Adipocyte (in vitro differentiated cells): Measurements from ENCODE around the gene RFXAP.

Experiments
- DNase-seq: peaks from one replicate; pipeline ENCODE4 v3.0.0-alpha.2; 2015; ENCODE audit warnings: low read depth
- H3K27me3 ChIP-seq: replicated peaks from 2 replicates; pipeline ENCODE4 v1.7.0; 2013; ENCODE audit warnings: mild to moderate bottlenecking, low read length, moderate library complexity; ENCODE audit not compliant: control insufficient read depth, insufficient read depth
- H3K36me3 ChIP-seq: 2 replicates; pipeline ENCODE4 v1.7.0; 2013; ENCODE audit warnings: low read length, mild to moderate bottlenecking, moderate library complexity; ENCODE audit not compliant: control insufficient read depth, insufficient read depth, severe bottlenecking
- H3K4me1 ChIP-seq: 2 replicates; pipeline ENCODE4 v1.7.0; 2013; ENCODE audit warnings: mild to moderate bottlenecking, low read length, moderate library complexity; ENCODE audit not compliant: control insufficient read depth, insufficient read depth
- H3K4me3 ChIP-seq: 2 replicates; pipeline ENCODE4 v1.7.0; 2013; ENCODE audit warnings: mild to moderate bottlenecking, low read length, moderate library complexity
- H3K9ac ChIP-seq: 2 replicates; pipeline ENCODE4 v1.7.0; 2013; ENCODE audit warnings: mild to moderate bottlenecking, low read length, moderate library complexity
- H3K9me3 ChIP-seq: 2 replicates; pipeline ENCODE4 v1.7.0; 2013; ENCODE audit warnings: mild to moderate bottlenecking, low read length, moderate library complexity; ENCODE audit not compliant: control insufficient read depth

RFXAP gene

GRCh38 chr13:36817996-36818803 lies 822 bp upstream of the RFXAP start:
- Histone ChIP-seq H3K27me3 (no peaks in the 10 kb centered on the region), H3K9ac (peak overlapping the region; percentile 83)
- DNase-seq: no peak

GRCh38 chr13:36819739-36820090 lies 693 bp downstream of the RFXAP start:
- Histone ChIP-seq H3K4me1 (peaks cover 14% of the 10 kb centered on the region), H3K9ac (peak overlapping the region; percentile 83), H3K9me3 (no peaks in the 10 kb centered on the region), H3K4me3 (peak overlapping the region; percentile 89), H3K27me3 (no peaks in the 10 kb centered on the region), H3K36me3 (peaks cover under 1% of the 10 kb centered on the region)
- DNase-seq: peak; percentile 55

More at GRCh38 chr13:36817996-36818803, 822 bp upstream of the RFXAP start:
- H3K36me3 ChIP-seq: no peaks in the 10 kb centered on the region
- H3K4me3 ChIP-seq: peak overlapping the region; percentile 89
- H3K9me3 ChIP-seq: no peaks in the 10 kb centered on the region
- H3K4me1 ChIP-seq: peaks cover 14% of the 10 kb centered on the region

DNA sequence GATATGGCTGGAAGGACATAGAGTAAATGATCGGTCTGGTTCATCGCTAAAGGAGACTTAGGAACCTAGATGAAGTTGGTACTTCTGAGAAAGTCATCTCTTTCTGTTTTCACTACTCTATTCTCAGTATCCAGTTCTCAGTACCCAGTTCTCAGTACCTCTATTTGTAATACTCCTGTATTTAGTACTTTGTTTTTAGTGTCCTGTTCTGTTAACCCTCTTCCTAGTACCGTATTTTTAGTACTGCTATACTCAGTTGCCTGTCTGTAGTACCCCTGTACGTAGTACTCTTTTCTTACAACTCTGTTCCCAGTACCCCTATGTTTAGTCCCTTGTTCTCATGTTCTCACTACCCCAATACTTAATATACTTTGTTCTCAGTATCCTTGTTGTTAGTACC lies 1.2 kb downstream of the RFXAP start:
- Histone ChIP-seq H3K36me3 (peaks cover 2% of the 10 kb centered on the region), H3K4me1 (peaks cover 14% of the 10 kb centered on the region), H3K9me3 (no peaks in the 10 kb centered on the region), H3K9ac (peak overlapping the region; percentile 83), H3K4me3 (peak overlapping the region; percentile 89), H3K27me3 (no peaks in the 10 kb centered on the region)
- DNase-seq: no peak

GRCh38 chr13:36822785-36823184 lies 3.8 kb downstream of the RFXAP start:
- Histone ChIP-seq H3K4me3 (no peak overlapping the region), H3K27me3 (no peaks in the 10 kb centered on the region), H3K9me3 (no peaks in the 10 kb centered on the region), H3K9ac (no peak overlapping the region), H3K4me1 (peaks cover 14% of the 10 kb centered on the region), H3K36me3 (peaks cover 13% of the 10 kb centered on the region)
- DNase-seq: no peak

GRCh38 chr13:36829753-36830152 lies 10.7 kb downstream of the RFXAP start:
- Histone ChIP-seq H3K4me3 (no peak overlapping the region), H3K36me3 (peaks cover 30% of the 10 kb centered on the region), H3K9me3 (no peaks in the 10 kb centered on the region), H3K27me3 (no peaks in the 10 kb centered on the region), H3K4me1 (no peaks in the 10 kb centered on the region), H3K9ac (no peak overlapping the region)
- no peak for DNase-seq

DNA sequence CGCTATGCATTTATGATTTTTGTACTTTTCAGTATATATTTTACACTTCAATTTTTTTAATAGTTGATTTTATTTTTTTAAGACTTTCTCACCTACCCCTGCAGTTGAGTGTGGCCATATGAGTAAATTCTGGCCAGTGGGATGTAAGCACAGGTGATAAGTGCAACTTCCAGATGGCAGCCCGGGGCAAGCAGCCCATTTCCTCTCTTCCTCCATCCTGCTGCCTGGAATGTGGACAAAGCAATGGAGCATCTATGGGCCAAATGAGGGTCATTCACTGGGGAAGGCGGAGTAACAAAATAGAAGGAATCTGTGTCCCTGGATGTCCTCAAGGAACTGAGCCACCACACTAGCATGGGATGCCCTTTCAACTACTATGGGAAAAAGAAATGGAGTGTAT lies 12.3 kb downstream of the RFXAP start:
- no peaks in the 10 kb centered on the region for H3K27me3 ChIP-seq
- H3K36me3 ChIP-seq: peaks cover 27% of the 10 kb centered on the region
- DNase-seq: no peak
- no peaks in the 10 kb centered on the region for H3K4me1 ChIP-seq
- H3K9me3 ChIP-seq: no peaks in the 10 kb centered on the region
- H3K9ac ChIP-seq: no peak overlapping the region
- H3K4me3 ChIP-seq: no peak overlapping the region

GRCh38 chr13:36834299-36834698 lies 15.3 kb downstream of the RFXAP start:
- H3K9me3 ChIP-seq: no peaks in the 10 kb centered on the region
- H3K36me3 ChIP-seq: peaks cover 9% of the 10 kb centered on the region
- no peaks in the 10 kb centered on the region for H3K27me3 ChIP-seq
- H3K9ac ChIP-seq: no peak overlapping the region
- DNase-seq: no peak
- H3K4me1 ChIP-seq: no peaks in the 10 kb centered on the region
- H3K4me3 ChIP-seq: no peak overlapping the region

DNA sequence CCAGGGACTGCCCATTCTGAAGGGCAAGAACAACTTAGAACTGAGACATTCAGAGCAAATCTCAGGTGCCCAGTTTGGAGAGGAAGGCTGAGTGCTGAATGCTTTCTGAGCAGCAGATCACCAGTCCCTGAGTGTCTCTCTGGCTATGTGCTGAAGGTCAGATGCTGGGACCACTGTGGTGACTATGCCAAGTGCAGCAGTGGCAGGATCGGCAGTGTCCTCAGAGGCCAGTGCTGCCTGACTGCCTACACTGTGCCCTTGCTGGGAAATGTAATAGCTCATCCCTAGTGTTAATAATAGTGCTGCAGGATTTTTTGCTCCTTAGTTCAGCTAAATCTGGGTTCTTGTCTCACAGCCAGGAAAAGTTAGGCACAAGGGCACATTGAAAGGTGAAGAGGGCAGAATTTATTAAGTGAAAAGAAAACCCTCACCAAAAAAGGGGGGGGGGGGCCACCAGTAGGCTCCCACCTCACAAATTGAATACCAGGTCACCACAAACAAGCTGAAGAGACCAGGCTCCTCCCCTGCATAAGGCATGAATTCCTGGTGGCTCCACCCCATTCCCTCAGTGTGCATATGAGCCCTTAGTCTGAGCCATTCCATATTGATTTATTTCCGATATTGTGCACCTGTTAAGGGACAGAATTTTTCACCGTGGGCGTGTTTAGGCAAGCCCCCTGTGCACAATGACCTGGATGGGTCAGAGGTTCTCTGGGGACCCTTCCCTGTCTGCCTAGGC lies 18.5 kb downstream of the RFXAP start:
- Histone ChIP-seq H3K27me3 (no peaks in the 10 kb centered on the region), H3K4me3 (no peak overlapping the region), H3K9ac (no peak overlapping the region), H3K4me1 (no peaks in the 10 kb centered on the region), H3K36me3 (no peaks in the 10 kb centered on the region), H3K9me3 (no peaks in the 10 kb centered on the region)
- DNase-seq: no peak

GRCh38 chr13:36839281-36839680 lies 20.3 kb downstream of the RFXAP start:
- no peaks in the 10 kb centered on the region for H3K4me1 ChIP-seq
- no peaks in the 10 kb centered on the region for H3K27me3 ChIP-seq
- no peak overlapping the region for H3K9ac ChIP-seq
- H3K9me3 ChIP-seq: no peaks in the 10 kb centered on the region
- peaks cover 6% of the 10 kb centered on the region for H3K36me3 ChIP-seq
- DNase-seq: no peak
- no peak overlapping the region for H3K4me3 ChIP-seq

DNA sequence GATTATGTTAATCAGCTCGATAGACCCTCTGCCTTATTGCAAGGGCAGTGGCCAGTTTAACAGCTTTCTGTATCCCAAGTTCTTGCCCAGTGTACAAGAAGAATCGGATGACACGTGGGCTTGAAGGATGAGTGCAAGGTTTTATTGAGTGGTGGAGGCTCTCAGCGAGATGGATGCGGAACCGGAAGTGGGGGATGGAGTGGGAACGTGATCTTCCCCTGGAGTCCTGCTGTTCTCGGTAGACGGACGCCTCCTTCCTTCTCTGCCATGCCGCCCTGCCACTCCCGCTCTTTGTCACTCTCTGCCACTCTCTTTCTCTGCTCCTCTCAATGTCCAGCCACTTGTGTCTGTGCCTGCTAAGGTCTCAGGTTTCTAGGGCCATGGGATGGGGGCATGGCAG lies 21.0 kb downstream of the RFXAP start:
- no peaks in the 10 kb centered on the region for H3K27me3 ChIP-seq
- DNase-seq: no peak
- H3K9me3 ChIP-seq: no peaks in the 10 kb centered on the region
- H3K36me3 ChIP-seq: peaks cover 6% of the 10 kb centered on the region
- no peaks in the 10 kb centered on the region for H3K4me1 ChIP-seq
- no peak overlapping the region for H3K4me3 ChIP-seq
- no peak overlapping the region for H3K9ac ChIP-seq

DNA sequence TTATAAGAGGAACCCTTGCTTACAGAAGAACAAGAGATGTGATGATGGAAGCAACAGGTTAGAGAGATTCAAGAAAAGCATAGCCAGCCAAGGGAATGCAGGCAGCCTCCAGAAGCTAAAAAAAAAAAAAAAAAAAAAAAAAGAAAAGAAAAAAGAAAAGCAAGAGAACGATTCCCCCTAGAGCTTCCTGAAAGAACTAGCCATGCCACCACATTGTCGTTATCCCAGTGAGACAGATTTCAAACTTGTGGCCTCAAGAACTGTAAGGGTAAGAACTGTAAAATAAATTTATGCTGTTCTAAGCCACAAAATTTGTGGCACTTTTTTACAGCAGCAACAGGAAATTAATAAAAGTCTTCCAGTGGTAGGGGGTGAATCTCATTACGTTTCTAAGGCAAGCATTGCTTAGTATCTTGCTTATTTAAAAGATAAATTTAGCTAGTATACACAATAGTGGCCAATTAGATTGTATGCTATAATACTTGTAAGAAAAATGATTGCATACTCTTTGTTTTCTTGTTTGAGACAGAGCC lies 21.8 kb downstream of the RFXAP start:
- H3K4me1 ChIP-seq: no peaks in the 10 kb centered on the region
- no peak for DNase-seq

More for the DNA sequence above, 21.8 kb downstream of the RFXAP start:
- H3K36me3 ChIP-seq: peaks cover 6% of the 10 kb centered on the region
- no peaks in the 10 kb centered on the region for H3K27me3 ChIP-seq
- H3K9me3 ChIP-seq: no peaks in the 10 kb centered on the region
- H3K4me3 ChIP-seq: no peak overlapping the region
- no peak overlapping the region for H3K9ac ChIP-seq
